DMS114 treated with DMSO at 0.1 percent for 48 hours (cell line): ENCODE data around the gene GOLIM4.

Source experiments
- DNase-seq: peaks from one replicate; lab custom pipeline; 2025; ENCODE audit not compliant: unreplicated experiment; lab: John Stamatoyannopoulos, UW

Gene GOLIM4

DNA sequence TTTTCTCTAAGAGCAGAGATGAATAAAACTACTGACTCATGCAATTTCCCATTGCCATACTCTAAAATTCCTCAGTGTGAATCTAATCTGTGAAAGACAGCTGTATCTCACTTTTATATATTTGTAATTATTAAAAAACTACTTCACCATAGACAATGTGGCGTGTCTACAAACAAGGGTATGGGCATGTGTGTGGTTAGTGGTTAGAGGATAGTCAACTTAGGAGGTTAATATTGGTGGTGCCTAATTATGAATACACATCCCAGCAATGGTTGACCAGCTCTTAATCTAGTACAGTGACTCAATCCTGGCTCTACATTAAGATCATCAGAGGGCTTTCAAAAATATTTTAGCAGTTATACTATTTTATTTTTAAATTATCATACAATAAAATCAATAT, 94.5 kb downstream of the GOLIM4 start:
- DNase-seq, result no peak

DNA sequence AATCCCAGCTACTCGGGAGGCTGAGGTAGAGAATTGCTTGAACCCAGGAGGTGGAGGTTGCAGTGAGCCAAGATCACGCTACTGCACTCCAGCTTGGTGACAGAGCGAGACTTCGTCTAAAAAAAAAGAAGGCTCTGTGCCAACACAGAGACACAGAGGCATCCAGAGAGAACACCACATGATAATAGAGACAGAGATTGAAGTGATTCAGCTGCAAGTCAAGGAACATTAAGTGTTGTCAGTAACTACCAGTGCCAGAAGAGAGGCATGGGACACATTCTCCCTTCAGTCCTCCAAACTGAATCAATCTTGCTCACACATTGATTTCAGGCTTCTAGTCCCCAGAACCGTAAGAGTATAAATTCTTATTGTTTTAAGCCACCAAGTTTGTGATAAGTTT, 97.5 kb downstream of the GOLIM4 start:
- no peak for DNase-seq

DNA sequence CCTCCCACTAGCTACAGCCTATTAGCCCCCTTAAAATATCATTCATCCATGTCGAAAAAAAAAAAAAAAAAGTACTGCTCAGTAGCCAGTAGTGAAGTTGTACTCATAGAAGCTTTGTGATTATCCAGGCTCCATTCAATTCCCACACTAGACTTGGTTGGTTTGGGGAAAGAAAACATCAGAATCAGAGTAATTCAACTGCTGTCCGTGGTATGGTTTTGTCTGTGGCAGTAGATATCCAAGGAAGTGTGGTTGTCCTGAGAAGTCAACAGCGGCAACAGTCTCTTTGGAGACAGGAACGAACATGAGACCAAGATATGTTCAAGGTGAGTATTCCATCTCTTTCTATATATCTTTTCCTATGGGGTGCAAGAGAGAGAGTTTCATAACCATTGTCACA, 99.2 kb downstream of the GOLIM4 start:
- no peak for DNase-seq

DNA sequence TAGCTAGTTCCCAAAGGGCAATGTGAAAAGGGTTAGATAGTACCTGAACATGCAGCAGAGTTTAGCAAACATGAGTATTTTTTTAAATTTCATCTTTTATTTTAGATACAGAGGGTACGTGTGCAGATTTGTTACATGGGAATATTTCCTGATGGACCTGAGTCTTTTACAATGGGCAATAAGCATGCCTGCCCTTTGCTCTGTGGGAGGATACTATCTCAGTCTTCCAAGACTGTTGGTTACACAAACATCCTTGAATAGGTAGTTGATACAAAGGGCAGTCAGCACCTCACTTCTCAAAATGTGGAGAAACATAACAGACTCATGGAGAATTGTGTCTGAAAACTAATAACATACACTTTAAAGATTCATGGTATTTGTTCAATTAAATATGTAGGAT, 103.3 kb downstream of the GOLIM4 start:
- no peak for DNase-seq

DNA sequence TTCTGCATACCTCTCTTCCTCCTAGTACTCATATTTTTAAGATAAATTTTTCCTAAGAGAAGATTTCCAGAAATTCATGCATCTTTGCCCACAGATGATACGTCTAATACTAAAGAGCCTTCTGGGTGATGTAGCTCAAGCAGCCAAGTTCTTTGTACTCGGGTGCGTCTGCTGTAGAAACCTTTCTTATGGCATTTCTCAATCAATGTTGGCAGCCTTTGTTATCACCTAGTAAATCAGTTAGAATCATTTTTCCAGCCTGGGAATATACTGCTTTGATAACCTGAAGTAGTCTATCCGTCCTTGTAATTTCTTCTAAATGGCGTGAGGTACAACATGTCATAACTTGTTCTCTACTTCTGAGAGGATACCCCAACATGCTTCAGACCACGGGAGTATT, 104.5 kb downstream of the GOLIM4 start:
- no peak for DNase-seq

DNA sequence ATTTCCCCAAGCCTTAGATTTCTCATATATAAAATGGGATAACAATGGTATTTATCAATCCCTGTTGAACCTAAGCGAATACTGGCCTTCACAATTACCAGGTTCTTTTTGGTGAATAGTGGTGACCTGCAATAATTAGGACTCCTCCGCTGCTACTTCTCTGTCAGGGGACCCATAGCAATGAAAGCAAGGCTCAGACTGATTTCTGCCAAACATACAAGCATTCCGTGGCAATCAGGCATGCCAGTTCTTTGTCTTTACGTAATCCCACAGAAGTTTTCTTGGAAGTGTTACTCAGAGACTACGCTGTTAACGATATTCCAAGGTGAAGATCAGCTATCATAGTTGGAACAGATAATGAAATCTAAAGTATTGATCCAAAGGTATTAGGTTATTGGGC, 105.7 kb downstream of the GOLIM4 start:
- DNase-seq, result no peak

DNA sequence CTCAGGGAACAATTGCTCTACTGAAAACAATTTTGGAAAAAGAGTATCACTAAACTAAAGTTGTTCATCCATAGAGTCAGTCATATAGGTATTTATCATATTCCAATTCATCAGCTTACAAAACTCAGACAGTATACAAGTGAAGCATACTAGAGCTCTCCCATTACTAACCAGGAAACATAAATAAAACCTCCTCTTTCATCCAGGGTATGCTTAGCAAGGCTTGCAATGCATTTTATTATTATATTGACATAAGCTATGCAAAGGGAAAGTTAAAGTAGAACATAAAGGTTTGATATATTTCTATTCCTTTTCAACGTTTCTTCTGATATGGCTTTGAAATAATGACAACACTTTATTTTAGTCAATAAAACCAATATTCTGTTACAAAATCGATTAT, 106.7 kb downstream of the GOLIM4 start:
- DNase-seq, result no peak

DNA sequence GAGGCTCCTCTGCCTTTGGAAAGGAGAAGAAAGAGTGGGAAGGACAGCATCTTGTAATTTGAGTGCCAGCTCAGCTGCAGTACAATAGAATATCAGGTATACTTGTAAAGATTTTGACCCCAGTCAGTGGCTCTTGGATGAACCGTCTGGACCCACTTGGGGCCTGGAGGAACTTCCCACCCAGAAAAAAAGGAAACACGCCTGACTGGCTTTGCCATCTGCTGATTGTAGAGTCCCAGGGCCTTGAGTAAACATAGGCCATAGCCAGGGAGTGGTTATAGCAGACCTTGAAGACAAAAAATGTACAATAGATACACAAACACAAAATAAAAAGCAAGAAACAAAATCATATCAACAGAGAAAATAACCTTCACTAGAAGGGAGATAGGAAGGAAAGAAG, 112.1 kb downstream of the GOLIM4 start:
- DNase-seq, result no peak

DNA sequence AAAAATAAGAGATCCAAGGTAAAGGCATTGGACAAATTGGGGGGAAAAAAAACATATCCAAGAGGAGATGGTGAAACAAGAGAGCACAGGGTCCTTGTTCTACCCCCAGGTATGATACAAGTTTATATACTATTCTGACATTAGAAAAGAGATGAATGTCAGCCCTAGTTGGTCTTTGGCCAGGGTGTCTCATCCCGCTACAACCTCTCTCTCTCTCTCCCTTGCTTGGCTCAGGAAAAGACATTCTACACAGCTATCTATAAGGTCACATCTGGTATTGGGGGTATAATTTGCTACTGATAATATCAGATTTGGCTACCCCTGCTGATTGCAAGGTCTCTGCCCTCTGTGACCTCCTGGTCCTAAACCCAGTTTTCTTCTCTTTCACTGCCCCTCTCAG, 117.2 kb downstream of the GOLIM4 start:
- DNase-seq, result no peak

DNA sequence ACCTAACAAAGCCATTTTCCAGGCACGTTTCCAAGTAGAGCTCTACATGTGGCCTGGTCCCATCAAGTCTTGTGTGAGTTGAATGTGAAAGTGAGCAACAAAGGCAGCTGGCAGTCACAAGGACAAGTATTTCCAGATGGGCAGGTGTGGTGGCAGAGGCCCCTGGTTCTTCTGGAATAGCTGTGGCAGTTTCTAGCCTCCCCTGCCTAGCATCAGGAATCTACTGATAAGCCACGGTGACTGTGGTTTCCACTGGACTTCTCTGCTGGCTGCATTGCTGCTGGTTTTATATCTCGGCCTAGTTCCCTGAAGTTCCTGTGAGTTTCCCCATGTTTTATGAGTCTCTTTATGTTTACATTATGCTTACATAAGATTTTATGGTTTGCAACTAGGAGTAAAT, 117.7 kb downstream of the GOLIM4 start:
- DNase-seq, result no peak

DNA sequence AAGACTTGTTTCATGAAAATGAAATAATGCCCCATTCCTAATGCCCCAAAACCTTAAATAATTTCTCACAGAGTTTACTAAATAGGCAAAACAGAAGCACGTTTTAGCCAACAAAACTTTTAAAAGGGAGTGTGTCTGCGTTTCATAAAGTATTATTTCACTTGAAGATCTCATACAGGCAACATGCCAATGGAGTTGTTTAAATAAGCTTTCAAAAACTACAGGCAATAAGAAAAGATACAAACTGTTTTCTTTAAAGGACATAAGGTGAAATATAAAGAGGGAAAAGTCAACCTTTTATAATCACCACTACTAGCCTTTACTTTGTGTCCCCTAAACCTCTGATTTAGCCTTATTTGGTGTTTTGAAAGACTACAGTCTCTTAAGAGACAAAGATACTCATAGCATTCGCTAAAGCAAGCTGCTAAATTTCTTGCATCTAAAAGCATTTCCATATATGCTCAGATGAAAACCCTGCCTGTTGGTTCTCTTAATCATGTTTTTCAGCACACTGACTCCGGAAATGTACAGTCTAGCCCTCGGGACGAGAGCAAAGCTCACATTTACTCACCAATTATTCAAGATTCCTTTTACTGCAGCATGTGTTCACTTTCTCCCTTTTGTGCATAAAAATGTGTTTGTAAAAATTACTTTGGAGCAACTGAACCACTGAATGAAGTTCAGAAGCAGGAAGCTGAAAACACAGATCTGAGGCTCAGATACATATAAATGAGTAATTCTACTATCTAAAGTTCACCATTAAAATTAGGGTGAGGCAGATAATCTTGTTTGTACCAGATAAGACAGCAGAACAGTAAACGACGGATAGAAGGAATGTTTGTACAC, 119.0 kb downstream of the GOLIM4 start:
- DNase-seq, result no peak

DNA sequence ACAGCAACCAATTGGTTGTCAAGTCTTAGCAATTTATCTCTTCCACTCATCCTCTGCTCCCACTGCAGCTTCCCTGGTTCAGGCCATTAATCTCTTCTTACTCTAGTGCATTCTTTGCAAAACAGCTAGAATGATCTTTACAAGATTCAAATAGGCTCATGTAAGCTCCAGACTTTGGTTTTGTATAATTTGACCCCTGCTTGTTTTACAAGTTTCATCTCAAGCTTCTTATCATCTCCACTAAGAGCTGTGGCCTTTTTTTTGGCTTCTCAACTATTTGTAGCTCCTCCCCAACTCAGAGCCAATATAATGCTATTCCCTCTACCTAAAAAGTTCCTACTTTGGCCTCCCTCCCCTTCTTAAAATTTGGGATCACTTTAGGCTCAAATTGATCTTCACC, 121.8 kb downstream of the GOLIM4 start:
- DNase-seq, result no peak

DNA sequence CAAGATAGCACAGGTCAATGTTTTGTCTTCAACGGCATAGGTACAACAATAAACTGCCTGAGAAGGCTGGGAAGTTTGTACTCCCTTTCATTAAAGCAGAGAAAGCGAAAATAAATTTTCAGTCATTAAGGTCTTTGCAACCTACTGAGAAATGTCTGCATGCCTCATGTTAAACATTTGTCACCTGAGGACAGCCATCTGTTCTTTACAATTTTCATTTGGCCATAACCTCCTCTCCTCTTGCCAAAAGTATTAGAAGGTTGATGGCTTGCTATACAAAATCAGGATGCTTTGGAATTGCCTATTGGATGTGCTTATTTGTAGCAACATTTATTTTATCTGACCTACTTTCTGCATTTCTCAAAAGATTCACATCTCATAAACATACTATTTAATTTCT, 122.7 kb downstream of the GOLIM4 start:
- no peak for DNase-seq

DNA sequence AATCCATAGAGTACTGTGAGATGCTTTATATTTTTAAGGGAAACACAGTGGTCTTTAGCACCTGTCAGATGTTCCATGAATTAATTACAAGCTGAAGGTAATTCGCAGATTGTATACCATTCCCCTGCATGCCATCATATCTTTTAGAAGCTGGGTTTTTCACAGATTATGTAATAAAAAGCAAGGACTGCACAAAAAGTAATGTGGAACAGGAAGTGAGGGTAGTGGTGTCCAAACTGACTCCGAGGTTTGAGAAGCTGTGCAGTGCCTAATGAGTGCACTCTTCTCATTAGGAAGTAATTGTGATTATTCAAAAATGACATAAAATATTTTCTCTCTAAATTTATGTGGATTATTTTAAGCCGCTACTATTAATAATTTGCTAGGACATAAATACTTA, 123.2 kb downstream of the GOLIM4 start:
- DNase-seq, result no peak

DNA sequence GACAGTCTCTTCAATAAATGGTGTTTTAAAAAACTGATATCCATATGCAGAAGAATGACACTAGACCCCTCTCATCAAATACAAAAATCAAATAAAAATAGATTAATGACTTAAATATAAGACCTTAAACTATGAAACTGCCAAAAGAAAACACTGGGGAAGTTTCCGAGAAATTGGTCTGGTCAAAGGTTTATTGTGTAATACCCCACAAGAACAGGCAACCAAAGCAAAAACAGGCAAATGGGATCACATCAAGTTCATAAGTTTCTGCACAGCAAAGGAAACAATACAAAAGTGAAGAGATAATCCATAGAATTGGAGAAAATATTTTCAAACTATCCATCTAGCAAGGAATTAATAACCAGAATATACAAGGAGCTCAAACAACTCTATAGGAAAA, 126.2 kb downstream of the GOLIM4 start:
- no peak for DNase-seq

DNA sequence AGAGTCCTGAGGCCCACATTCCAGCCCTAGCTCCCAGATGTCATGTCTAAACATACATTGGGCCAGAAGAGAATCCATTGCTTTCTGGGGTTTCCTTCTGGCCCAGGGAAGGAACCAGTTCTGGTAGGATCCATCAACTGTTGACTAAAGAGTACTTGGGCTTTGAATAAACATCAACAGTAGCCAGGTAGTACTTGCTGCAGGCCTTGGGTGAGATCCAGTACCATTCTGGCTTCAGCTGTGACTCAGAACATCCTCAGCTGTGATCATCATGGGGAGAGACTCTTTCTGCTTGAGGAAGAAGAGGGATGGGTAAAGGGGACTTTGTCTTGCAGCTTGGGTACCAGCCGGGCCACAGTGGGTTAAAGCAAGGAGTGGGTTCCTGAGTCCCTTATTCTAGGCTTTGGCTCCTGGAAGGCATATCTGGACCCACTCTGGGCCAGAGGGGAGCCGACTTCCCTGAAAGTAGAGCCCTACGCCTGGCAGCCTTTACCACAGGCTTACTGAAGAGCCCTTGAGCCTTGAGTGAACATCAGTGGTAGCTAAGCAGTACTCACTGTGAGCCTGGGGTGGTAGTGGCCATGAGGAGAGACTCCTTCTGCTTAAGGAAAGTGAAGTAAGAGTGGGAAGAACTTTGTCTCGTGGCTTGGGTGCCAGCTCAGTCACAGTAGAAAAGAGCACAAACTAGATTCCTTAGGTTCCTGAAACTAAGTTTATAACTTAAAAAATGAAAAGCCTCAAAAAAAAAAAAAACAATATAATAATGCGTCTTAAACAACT, 128.3 kb downstream of the GOLIM4 start:
- no peak for DNase-seq
